OCI-LY3 (cell line): Measurements from ENCODE around the gene DEAF1.

Source experiments
- H2AFZ ChIP-seq: fragments of 200-600, 300-600 bp; shearing (Covaris generic); 2 replicates; pipeline ENCODE4 v1.6.0; 2014; ENCODE audit warnings: antibody characterized with exemption, low read depth, low read length
- H3K27ac ChIP-seq: fragments of 200-600, 300-600 bp; sonication (generic); 2 replicates; pipeline ENCODE4 v1.5.1; 2014; ENCODE audit warnings: mild to moderate bottlenecking, low read length, moderate library complexity, mixed read lengths
- H3K27me3 ChIP-seq: fragments of 200-600, 300-600 bp; sonication (generic); 2 replicates; pipeline ENCODE4 v1.6.1; 2014; ENCODE audit warnings: low read depth, low read length, mixed read lengths
- H3K36me3 ChIP-seq: fragments of 200-600, 300-600 bp; sonication (generic); replicated peaks from 2 replicates; pipeline ENCODE3; 2014; ENCODE audit warnings: low read depth, low read length, mixed read lengths
- H3K4me1 ChIP-seq: fragments of 300-600, 200-600 bp; sonication (generic); 2 replicates; pipeline ENCODE4 v1.6.1; 2014; ENCODE audit warnings: low read length, mixed read lengths
- H3K4me2 ChIP-seq: fragments of 200-600, 300-600 bp; sonication (generic); 2 replicates; pipeline ENCODE4 v1.6.1; 2014; ENCODE audit warnings: low read length, mixed read lengths
- H3K4me3 ChIP-seq: fragments of 300-600, 200-600 bp; sonication (generic); 2 replicates; pipeline ENCODE4 v1.5.1; 2014; ENCODE audit warnings: antibody characterized with exemption, mild to moderate bottlenecking, low read length, moderate library complexity
- H3K79me2 ChIP-seq: fragments of 300-600, 200-600 bp; shearing (Covaris generic); 2 replicates; pipeline ENCODE4 v1.6.1; 2014; ENCODE audit warnings: mild to moderate bottlenecking, low read length, mixed read lengths
- H3K9ac ChIP-seq: fragments of 300-600, 200-600 bp; shearing (Covaris generic); 2 replicates; pipeline ENCODE4 v1.6.0; 2014; ENCODE audit warnings: mild to moderate bottlenecking, low read length, moderate library complexity
- H3K9me3 ChIP-seq: fragments of 200-600, 300-600 bp; shearing (Covaris generic); 2 replicates; pipeline ENCODE4 v1.6.1; 2014; ENCODE audit warnings: low read length, mixed read lengths; ENCODE audit not compliant: insufficient read depth
- H4K20me1 ChIP-seq: fragments of 200-600, 300-600 bp; sonication (generic); 2 replicates; pipeline ENCODE4 v1.6.1; 2016; ENCODE audit warnings: low read length, mixed read lengths; ENCODE audit not compliant: insufficient read depth
- EZH2phosphoT487 ChIP-seq: fragments of 200-600 bp; shearing (Covaris generic); IDR thresholded peaks from 2 replicates; pipeline ENCODE4 v1.6.1; 2018; ENCODE audit warnings: antibody characterized with exemption, mixed run types, low read depth
- TF ChIP-seq, protein P1 (sequence below): fragments of 200-600, 300-600 bp; sonication (generic); IDR thresholded peaks from 2 replicates; pipeline ENCODE4 v1.5.1; 2014; ENCODE audit warnings: antibody characterized with exemption, low read length, low read depth

Gene DEAF1

GRCh38 chr11:598005-598680 lies 96.9 kb downstream of the DEAF1 start:
- TF ChIP-seq, protein P1, sequence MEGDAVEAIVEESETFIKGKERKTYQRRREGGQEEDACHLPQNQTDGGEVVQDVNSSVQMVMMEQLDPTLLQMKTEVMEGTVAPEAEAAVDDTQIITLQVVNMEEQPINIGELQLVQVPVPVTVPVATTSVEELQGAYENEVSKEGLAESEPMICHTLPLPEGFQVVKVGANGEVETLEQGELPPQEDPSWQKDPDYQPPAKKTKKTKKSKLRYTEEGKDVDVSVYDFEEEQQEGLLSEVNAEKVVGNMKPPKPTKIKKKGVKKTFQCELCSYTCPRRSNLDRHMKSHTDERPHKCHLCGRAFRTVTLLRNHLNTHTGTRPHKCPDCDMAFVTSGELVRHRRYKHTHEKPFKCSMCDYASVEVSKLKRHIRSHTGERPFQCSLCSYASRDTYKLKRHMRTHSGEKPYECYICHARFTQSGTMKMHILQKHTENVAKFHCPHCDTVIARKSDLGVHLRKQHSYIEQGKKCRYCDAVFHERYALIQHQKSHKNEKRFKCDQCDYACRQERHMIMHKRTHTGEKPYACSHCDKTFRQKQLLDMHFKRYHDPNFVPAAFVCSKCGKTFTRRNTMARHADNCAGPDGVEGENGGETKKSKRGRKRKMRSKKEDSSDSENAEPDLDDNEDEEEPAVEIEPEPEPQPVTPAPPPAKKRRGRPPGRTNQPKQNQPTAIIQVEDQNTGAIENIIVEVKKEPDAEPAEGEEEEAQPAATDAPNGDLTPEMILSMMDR, result no peak
- TF ChIP-seq EZH2phosphoT487, result no peak
- Histone ChIP-seq H3K36me3 (peaks cover 47% of the 10 kb centered on the region), H4K20me1 (no peaks in the 10 kb centered on the region), H3K79me2 (peaks cover 6% of the 10 kb centered on the region; the same call in 1 of the 2 replicates), H3K4me1 (no peaks in the 10 kb centered on the region), H3K4me3 (no peak overlapping the region), H3K27ac (no peak overlapping the region), H3K4me2 (no peak overlapping the region), H3K9ac (no peak overlapping the region), H2AFZ (no peak overlapping the region), H3K9me3 (no peaks in the 10 kb centered on the region), H3K27me3 (no peaks in the 10 kb centered on the region)

DNA sequence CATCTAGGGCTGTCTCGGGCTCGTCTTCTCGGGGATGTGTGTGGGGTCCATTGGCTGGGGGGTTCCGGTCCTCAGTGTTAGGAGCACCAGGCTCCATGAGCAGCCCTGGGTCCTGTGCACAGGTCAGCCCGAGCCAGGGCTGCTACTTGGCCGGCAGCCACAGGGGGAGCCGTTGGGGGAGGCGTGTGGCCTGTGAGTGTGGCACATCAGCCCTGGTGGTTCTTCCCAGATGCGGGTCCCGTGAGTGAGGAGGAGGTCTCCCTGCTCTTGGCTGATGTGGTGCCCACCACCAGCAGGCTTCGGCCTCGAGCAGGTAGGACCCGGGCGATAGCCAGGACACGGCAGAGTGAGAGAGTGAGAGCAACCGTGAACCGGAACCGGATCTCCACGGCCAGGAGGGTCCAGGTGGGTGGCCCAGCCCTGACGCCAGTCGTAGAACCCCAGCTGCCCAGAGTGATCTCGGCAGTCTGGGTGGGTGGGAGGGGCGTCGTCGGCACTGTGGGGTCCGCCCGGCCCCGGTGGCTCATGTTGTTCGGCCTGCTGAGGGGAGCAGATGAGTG lies 97.8 kb downstream of the DEAF1 start:
- H3K27ac ChIP-seq, result no peak overlapping the region
- H2AFZ ChIP-seq, result no peak overlapping the region
- no peaks in the 10 kb centered on the region for H3K27me3 ChIP-seq
- H4K20me1 ChIP-seq, result no peaks in the 10 kb centered on the region
- H3K36me3 ChIP-seq, result peaks cover 52% of the 10 kb centered on the region
- H3K4me2 ChIP-seq, result no peak overlapping the region
- peaks cover 6% of the 10 kb centered on the region; the same call in 1 of the 2 replicates for H3K79me2 ChIP-seq
- H3K4me1 ChIP-seq, result no peaks in the 10 kb centered on the region
- no peak for TF ChIP-seq EZH2phosphoT487
- TF ChIP-seq, protein P1, result no peak
- no peak overlapping the region for H3K4me3 ChIP-seq
- no peak overlapping the region for H3K9ac ChIP-seq
- H3K9me3 ChIP-seq, result no peaks in the 10 kb centered on the region

DNA sequence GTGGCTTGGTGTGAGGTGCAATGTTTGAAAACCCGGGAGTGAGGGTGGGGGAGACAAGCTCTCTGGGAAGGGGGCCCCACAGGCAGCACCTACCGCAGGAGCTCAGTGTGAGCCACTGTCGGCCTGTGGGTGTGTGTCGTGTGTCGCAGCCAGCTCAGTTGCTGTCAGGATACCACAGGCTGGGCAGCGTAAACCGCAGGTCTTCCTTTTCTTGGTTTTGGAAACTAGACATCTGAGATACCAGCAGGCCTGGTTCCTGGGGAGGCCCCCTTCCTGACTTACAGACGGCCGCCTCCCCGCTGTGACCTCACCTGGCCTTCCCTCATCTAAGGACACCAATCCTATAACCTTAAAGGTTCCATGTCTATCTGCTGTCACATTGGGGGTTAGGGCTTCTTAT lies 98.6 kb downstream of the DEAF1 start:
- no peak overlapping the region for H3K4me3 ChIP-seq
- no peak overlapping the region for H3K4me2 ChIP-seq
- H3K36me3 ChIP-seq, result peaks cover 45% of the 10 kb centered on the region
- H4K20me1 ChIP-seq, result no peaks in the 10 kb centered on the region
- TF ChIP-seq, protein P1, result no peak
- no peak for TF ChIP-seq EZH2phosphoT487
- H3K27me3 ChIP-seq, result no peaks in the 10 kb centered on the region
- no peak overlapping the region for H3K27ac ChIP-seq
- no peak overlapping the region for H2AFZ ChIP-seq
- no peak overlapping the region for H3K9ac ChIP-seq
- H3K9me3 ChIP-seq, result no peaks in the 10 kb centered on the region
- no peaks in the 10 kb centered on the region for H3K4me1 ChIP-seq
- H3K79me2 ChIP-seq, result peaks cover 6% of the 10 kb centered on the region; the same call in 1 of the 2 replicates

DNA sequence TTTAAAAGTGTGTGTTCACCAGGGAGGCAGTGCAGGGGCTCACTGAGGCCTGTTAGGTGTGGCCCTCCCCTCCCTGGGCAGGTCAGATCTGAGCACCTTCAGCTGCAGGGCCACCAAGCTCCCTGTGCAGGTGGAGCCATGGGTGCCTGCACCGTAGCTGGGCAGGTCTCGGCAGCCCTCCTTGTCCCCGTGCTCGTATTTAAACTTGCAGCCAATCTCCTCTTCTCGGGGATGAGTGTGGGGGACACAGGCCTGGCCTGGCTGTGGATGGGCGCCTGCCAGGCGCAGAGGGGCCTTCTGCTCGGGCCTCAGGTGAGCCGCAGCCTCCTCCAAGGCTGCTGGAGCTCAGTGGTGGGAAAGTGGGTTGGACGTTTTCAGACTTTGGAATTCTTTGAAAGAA lies 99.6 kb downstream of the DEAF1 start:
- H3K27me3 ChIP-seq, result no peaks in the 10 kb centered on the region
- no peaks in the 10 kb centered on the region for H4K20me1 ChIP-seq
- H3K9ac ChIP-seq, result no peak overlapping the region
- no peak overlapping the region for H3K4me3 ChIP-seq
- no peak overlapping the region for H3K27ac ChIP-seq
- H3K36me3 ChIP-seq, result peaks cover 51% of the 10 kb centered on the region
- H3K4me1 ChIP-seq, result no peaks in the 10 kb centered on the region
- TF ChIP-seq EZH2phosphoT487, result no peak
- H3K4me2 ChIP-seq, result no peak overlapping the region
- no peak overlapping the region for H2AFZ ChIP-seq
- no peaks in the 10 kb centered on the region for H3K9me3 ChIP-seq
- peaks cover 6% of the 10 kb centered on the region; the same call in 1 of the 2 replicates for H3K79me2 ChIP-seq
